Lung (tissue), 13 donors: ENCODE measurements around the gene SERF2. TPM values are rescaled to one million over a fixed set of nuclear protein-coding genes. Genes with fewer than 3 reads are reported as not detected.
"Not testable (repeated sequence)": the region's sequence is repeated elsewhere in the genome, so short reads cannot be mapped to it uniquely, and the experiment has no call there.

Source experiments
- ATAC-seq: fragments of 200-7000 bp; cut with Tn5 transposase; one replicate; pipeline ENCODE4 v1.9.1; 2020; ENCODE audit warnings: moderate number of reproducible peaks; ENCODE audit not compliant: insufficient read depth, low FRiP score
- DNase-seq, 3 donors: peaks; one replicate each; pipeline ENCODE4 v3.0.0-alpha.2; 2013 to 2017
- H3K27ac ChIP-seq, 2 donors: one replicate each; pipeline ENCODE4 v1.5.1; 2013; ENCODE audit warnings: mild to moderate bottlenecking in 2 of 2, moderate library complexity in 2 of 2, control low read depth in 1 of 2, inconsistent platforms in 1 of 2, low read depth in 1 of 2, low read length in 1 of 2
- H3K27me3 ChIP-seq, 3 donors: one replicate each; pipeline ENCODE4 v1.5.1; 2013; ENCODE audit warnings: low read length in 2 of 3; ENCODE audit not compliant: control insufficient read depth in 3 of 3, insufficient read depth in 3 of 3
- H3K36me3 ChIP-seq, 4 donors: one replicate each; pipeline ENCODE4 v1.5.1; 2013; ENCODE audit warnings: low read length in 4 of 4, mild to moderate bottlenecking in 1 of 4, moderate library complexity in 1 of 4; ENCODE audit not compliant: control insufficient read depth in 4 of 4, insufficient read depth in 4 of 4
- H3K4me1 ChIP-seq, 5 donors: one replicate each; pipeline ENCODE4 v1.5.1; 2013; ENCODE audit warnings: low read length in 5 of 5, mild to moderate bottlenecking in 2 of 5, moderate library complexity in 1 of 5; ENCODE audit not compliant: control insufficient read depth in 5 of 5, insufficient read depth in 5 of 5
- H3K4me3 ChIP-seq: one replicate; pipeline ENCODE4 v1.5.1; 2013; ENCODE audit warnings: mild to moderate bottlenecking, control low read depth, moderate library complexity
- H3K9ac ChIP-seq, 2 donors: one replicate each; pipeline ENCODE4 v1.5.1; 2013; ENCODE audit warnings: low read length in 2 of 2, control low read depth in 1 of 2; ENCODE audit not compliant: insufficient read depth in 1 of 2
- H3K9me3 ChIP-seq, 4 donors: one replicate each; pipeline ENCODE4 v1.5.1; 2013; ENCODE audit warnings: low read length in 3 of 4, mild to moderate bottlenecking in 1 of 4, moderate library complexity in 1 of 4; ENCODE audit not compliant: control insufficient read depth in 4 of 4, insufficient read depth in 3 of 4
- WGBS, 2 donors: extraction: QIAGEN DNeasy Blood & Tissue Kit; methylation state at CpG; one replicate each; pipeline ENCODE4 v1.1.7; 2013; 5-methylcytosine and 5-hydroxymethylcytosine counted together
- polyA plus RNA-seq, 2 donors: library from polyadenylated mRNA; stranded (reverse); fragments of 200-250 nt; gene quantifications; one replicate each; pipeline ENCODE4 v1.2.1, GENCODE V29; 2013
- small RNA-seq: library from RNA; depleted of rRNA; stranded (forward); fragments of <200 nt; gene quantifications from one replicate; pipeline ENCODE3, GENCODE V24; 2014; ENCODE audit warnings: low replicate concordance
- total RNA-seq, 2 donors: library from RNA; depleted of rRNA in 1 of 2; stranded (reverse); fragments of >200 nt in 1 of 2; gene quantifications; one replicate each; pipeline ENCODE4 v1.2.1, GENCODE V29; 2014 to 2021
- TF ChIP-seq, protein P1 (sequence below): IDR thresholded peaks from 2 replicates; pipeline ENCODE4 v1.5.1; 2012; ENCODE audit warnings: mild to moderate bottlenecking; ENCODE audit errors: control extremely low read depth, extremely low read depth
- donor health status: control.
- donor health status: control.
- donor health status: Bipolar disorder and iron deficiency.
- donor health status: healthy.
- donor health status: DM: yes; HTN: yes; CAD: no.

SERF2 gene
- total and polyA plus RNA-seq, 4 donors = 334 to 3,331 (median 1,515) TPM

GRCh38 chr15:43831519-43832052, 39.5 kb downstream of the SERF2 start:
- H3K9ac ChIP-seq, H3K27ac ChIP-seq, ATAC-seq, H3K4me3 ChIP-seq, DNase-seq, H3K36me3 ChIP-seq, H3K27me3 ChIP-seq, H3K9me3 ChIP-seq: not testable (repeated sequence)
- peaks cover 0 to 14% (median 2%) of the 10 kb centered on the region in 5 donors for H3K4me1 ChIP-seq
- 93 to 96% methylated on average over 14 of the region's 14 CpGs for WGBS, 2 donors

DNA sequence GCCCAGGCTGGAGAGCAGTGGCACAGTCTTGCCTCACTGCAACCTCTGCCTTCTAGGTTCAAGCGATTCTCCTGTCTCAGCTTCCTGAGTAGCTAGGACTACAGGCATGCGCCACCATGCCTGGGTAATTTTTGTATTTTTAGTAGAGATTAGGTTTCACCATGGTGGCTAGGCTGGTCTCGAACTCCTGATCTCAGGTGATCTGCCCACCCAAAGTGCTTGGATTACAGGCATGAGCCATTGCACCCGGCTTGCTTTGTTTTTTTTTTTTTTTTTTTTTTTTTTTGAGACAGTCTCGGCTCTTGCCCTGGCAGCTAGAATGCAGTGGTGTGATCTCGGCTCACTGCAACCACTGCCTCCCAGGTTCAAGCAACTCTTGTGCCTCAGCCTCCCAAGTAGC, 40.4 kb downstream of the SERF2 start:
- H3K9me3 ChIP-seq, H3K9ac ChIP-seq, H3K4me3 ChIP-seq, H3K4me1 ChIP-seq, H3K27me3 ChIP-seq, H3K36me3 ChIP-seq, DNase-seq, ATAC-seq, H3K27ac ChIP-seq: not testable (repeated sequence)
- WGBS, 2 donors = 91 to 96% methylated on average over 6 of the region's 6 CpGs

DNA sequence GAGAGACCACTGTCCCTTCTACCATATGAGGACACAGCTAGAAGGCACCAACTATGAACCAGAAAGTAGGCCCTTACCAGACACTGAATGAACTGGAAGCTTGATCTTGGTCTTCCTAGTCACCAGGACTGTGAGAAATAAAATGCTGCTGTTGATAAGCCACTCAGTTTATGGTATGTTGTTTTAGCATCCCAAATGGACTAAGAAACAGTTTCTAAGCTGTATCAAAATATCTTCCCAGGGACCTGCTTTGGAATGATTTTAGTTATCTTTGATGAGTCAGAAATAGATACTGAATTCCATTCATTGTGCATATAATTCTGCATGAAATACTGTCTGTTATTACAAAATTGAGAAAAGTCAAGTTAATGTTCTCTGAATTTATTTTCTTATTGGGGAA, 53.3 kb downstream of the SERF2 start:
- Histone ChIP-seq H3K27me3 (no peaks in the 10 kb centered on the region), H3K27ac (no peak overlapping the region), H3K9ac (no peak overlapping the region), H3K4me3 (no peak overlapping the region), H3K9me3 (no peaks in the 10 kb centered on the region), H3K4me1 (no peaks in the 10 kb centered on the region), H3K36me3 (peaks cover 0 to 9% (median 3%) of the 10 kb centered on the region in 4 donors)
- DNase-seq (no peak), ATAC-seq (no peak)
- TF ChIP-seq, protein P1, sequence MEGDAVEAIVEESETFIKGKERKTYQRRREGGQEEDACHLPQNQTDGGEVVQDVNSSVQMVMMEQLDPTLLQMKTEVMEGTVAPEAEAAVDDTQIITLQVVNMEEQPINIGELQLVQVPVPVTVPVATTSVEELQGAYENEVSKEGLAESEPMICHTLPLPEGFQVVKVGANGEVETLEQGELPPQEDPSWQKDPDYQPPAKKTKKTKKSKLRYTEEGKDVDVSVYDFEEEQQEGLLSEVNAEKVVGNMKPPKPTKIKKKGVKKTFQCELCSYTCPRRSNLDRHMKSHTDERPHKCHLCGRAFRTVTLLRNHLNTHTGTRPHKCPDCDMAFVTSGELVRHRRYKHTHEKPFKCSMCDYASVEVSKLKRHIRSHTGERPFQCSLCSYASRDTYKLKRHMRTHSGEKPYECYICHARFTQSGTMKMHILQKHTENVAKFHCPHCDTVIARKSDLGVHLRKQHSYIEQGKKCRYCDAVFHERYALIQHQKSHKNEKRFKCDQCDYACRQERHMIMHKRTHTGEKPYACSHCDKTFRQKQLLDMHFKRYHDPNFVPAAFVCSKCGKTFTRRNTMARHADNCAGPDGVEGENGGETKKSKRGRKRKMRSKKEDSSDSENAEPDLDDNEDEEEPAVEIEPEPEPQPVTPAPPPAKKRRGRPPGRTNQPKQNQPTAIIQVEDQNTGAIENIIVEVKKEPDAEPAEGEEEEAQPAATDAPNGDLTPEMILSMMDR = no peak

Small RNA genes lying within 50 kb of the gene (small RNA-seq; reads per million reads assigned to genes)
- not detected for gene MIR1282

Other genes starting within 250 kb of the SERF2 start
- gene PPIP5K1, start 202.1 kb upstream of the SERF2 start, total RNA-seq = 10 to 100 TPM; 23.9 to 40.2 TPM
- gene PPIP5K1, start 202.1 kb upstream of the SERF2 start, polyA plus RNA-seq = 1 to 10 TPM; 8.0 to 8.9 TPM
- gene CKMT1B, start 198.3 kb upstream of the SERF2 start, total RNA-seq = 1 to 10 TPM in 1 of 2 donors, not detected in 1; 6.9 TPM
- 1 to 10 TPM; 2.6 to 4.2 TPM for gene CKMT1B, start 198.3 kb upstream of the SERF2 start, polyA plus RNA-seq
- 1 to 10 TPM in 1 of 2 donors, under 1 TPM in 1; 0.40 to 1.0 TPM for gene STRC, start 173.5 kb upstream of the SERF2 start, total RNA-seq
- under 1 TPM; 0.03 to 0.28 TPM for gene STRC, start 173.5 kb upstream of the SERF2 start, polyA plus RNA-seq
- gene CATSPER2, start 143.5 kb upstream of the SERF2 start, total RNA-seq = 1 to 10 TPM; 1.8 to 5.6 TPM
- 1 to 10 TPM; 2.9 to 4.2 TPM for gene CATSPER2, start 143.5 kb upstream of the SERF2 start, polyA plus RNA-seq
- 1 to 10 TPM in 1 of 2 donors, under 1 TPM in 1; 0.46 to 6.8 TPM for gene CKMT1A, start 98.5 kb upstream of the SERF2 start, total RNA-seq
- gene CKMT1A, start 98.5 kb upstream of the SERF2 start, polyA plus RNA-seq = 1 to 10 TPM; 3.1 to 5.0 TPM
- gene PDIA3, start 45.9 kb upstream of the SERF2 start, total RNA-seq = 100 to 1,000 TPM; 235 to 580 TPM
- 100 to 1,000 TPM; 365 to 404 TPM for gene PDIA3, start 45.9 kb upstream of the SERF2 start, polyA plus RNA-seq
- 10 to 100 TPM in 1 of 2 donors, 1 to 10 TPM in 1; 4.8 to 15.5 TPM for gene ELL3, start 15.4 kb upstream of the SERF2 start, total RNA-seq
- 1 to 10 TPM; 3.6 to 4.2 TPM for gene ELL3, start 15.4 kb upstream of the SERF2 start, polyA plus RNA-seq
- under 1 TPM in 1 of 2 donors, not detected in 1; 0.18 TPM for gene SERINC4, start 7.9 kb downstream of the SERF2 start, total RNA-seq
- gene SERINC4, start 7.9 kb downstream of the SERF2 start, polyA plus RNA-seq = under 1 TPM; 0.24 to 0.46 TPM
- gene HYPK, start 8.3 kb downstream of the SERF2 start, total RNA-seq = 10 to 100 TPM in 1 of 2 donors, 1 to 10 TPM in 1; 7.1 to 17.3 TPM
- 10 to 100 TPM in 1 of 2 donors, 1 to 10 TPM in 1; 8.4 to 24.6 TPM for gene HYPK, start 8.3 kb downstream of the SERF2 start, polyA plus RNA-seq
- gene MFAP1, start 32.4 kb downstream of the SERF2 start, total RNA-seq = 10 to 100 TPM; 16.1 to 17.4 TPM
- gene MFAP1, start 32.4 kb downstream of the SERF2 start, polyA plus RNA-seq = 10 to 100 TPM; 12.5 to 21.8 TPM
- gene WDR76, start 34.7 kb downstream of the SERF2 start, total RNA-seq = 1 to 10 TPM; 5.6 to 6.2 TPM
- 1 to 10 TPM; 2.4 to 2.6 TPM for gene WDR76, start 34.7 kb downstream of the SERF2 start, polyA plus RNA-seq